Stimulated activated naive CD4-positive, alpha-beta T cell (primary cell): ENCODE data around the gene PLK3.
A peak's percentile ranks its signal among the peaks of the same experiment; 100 is the strongest.
"Not testable (repeated sequence)": the region's sequence is repeated elsewhere in the genome, so short reads cannot be mapped to it uniquely, and the experiment has no call there.

Experiments
- DNase-seq, 6 experiments: peaks; one replicate each; lab custom pipeline; 2025; lab: John Stamatoyannopoulos, UW

PLK3 gene

GRCh38 chr1:44808938-44809917 lies 9.1 kb downstream of the PLK3 start:
- DNase-seq: peak; percentile 73 to 93 (median 86)

GRCh38 chr1:44810101-44810761 lies 10.1 kb downstream of the PLK3 start:
- DNase-seq: peak in 1 of 6 experiments; percentile 32

- DNase-seq: not testable (repeated sequence)
Observed at GRCh38 chr1:44810762-44811105, 10.6 kb downstream of the PLK3 start.

GRCh38 chr1:44811234-44811633 lies 11.1 kb downstream of the PLK3 start:
- no peak for DNase-seq

- no peak for DNase-seq
Observed at GRCh38 chr1:44812822-44813543, 12.8 kb downstream of the PLK3 start.

- DNase-seq: not testable (repeated sequence)
Observed at GRCh38 chr1:44815926-44816325, 15.7 kb downstream of the PLK3 start.

GRCh38 chr1:44817307-44817706 lies 17.1 kb downstream of the PLK3 start:
- no peak for DNase-seq

GRCh38 chr1:44817771-44818495 lies 17.8 kb downstream of the PLK3 start:
- no peak for DNase-seq

GRCh38 chr1:44819196-44819607 lies 19.0 kb downstream of the PLK3 start:
- no peak for DNase-seq

GRCh38 chr1:44819608-44820327 lies 19.6 kb downstream of the PLK3 start:
- DNase-seq: peak; percentile 65 to 99 (median 84)

GRCh38 chr1:44820328-44821239 lies 20.4 kb downstream of the PLK3 start:
- DNase-seq: no peak

- no peak for DNase-seq
Observed at GRCh38 chr1:44821240-44821715, 21.1 kb downstream of the PLK3 start.

- no peak for DNase-seq
Observed at GRCh38 chr1:44822131-44822701, 22.0 kb downstream of the PLK3 start.

- no peak for DNase-seq
Observed at GRCh38 chr1:44822981-44823451, 22.8 kb downstream of the PLK3 start.

GRCh38 chr1:44824392-44824791 lies 24.2 kb downstream of the PLK3 start:
- DNase-seq: not testable (repeated sequence)

- DNase-seq: no peak
Observed at GRCh38 chr1:44826375-44827196, 26.4 kb downstream of the PLK3 start.

GRCh38 chr1:44827197-44828002 lies 27.2 kb downstream of the PLK3 start:
- DNase-seq: no peak
